ENCODE results near the gene NTHL1. TPM values are rescaled to one million over a fixed set of nuclear protein-coding genes. Genes with fewer than 3 reads are reported as not detected.

NTHL1 gene
- polyA plus RNA-seq, 3 donors = 9.2 to 22.4 (median 9.6) TPM

GRCh38 chr16:2038382-2039231 lies 9.0 kb downstream of the NTHL1 start:
- Histone ChIP-seq H3K4me2 (replicated peaks; ENCODE audit: extremely low read depth, low read length, poor library complexity, severe bottlenecking) (no peak overlapping the region), H3K27me3 (ENCODE audit: control insufficient read depth in 2 of 2, insufficient read depth in 2 of 2, low read length in 2 of 2) (no peaks in the 10 kb centered on the region), H3K27ac (ENCODE audit: low read depth in 1 of 2, low read length in 2 of 2) (no peak overlapping the region), H4K20me1 (ENCODE audit: insufficient read depth, low read length) (no peaks in the 10 kb centered on the region), H3K36me3 (replicated peaks in 1 of 2; ENCODE audit: control insufficient read depth in 1 of 2, insufficient read depth in 2 of 2, low read length in 2 of 2) (no peaks in the 10 kb centered on the region), H3K9me3 (replicated peaks in 1 of 2; ENCODE audit: control insufficient read depth in 1 of 2, insufficient read depth in 1 of 2, low read length in 2 of 2) (no peaks in the 10 kb centered on the region), H3K79me2 (ENCODE audit: insufficient read depth, low read length) (no peaks in the 10 kb centered on the region), H2AFZ (ENCODE audit: insufficient read depth, low read depth, low read length, poor library complexity, severe bottlenecking) (no peak overlapping the region), H3K4me1 (ENCODE audit: control insufficient read depth in 1 of 2, insufficient read depth in 2 of 2, low read length in 2 of 2) (peaks cover 6 to 10% of the 10 kb centered on the region in 2 donors), H3K4me3 (replicated peaks in 1 of 3; ENCODE audit: low read depth in 2 of 3, low read length in 3 of 3) (no peak overlapping the region), H3K9ac (ENCODE audit: insufficient read depth, low read length, poor library complexity, severe bottlenecking) (no peak overlapping the region)
- TF ChIP-seq CTCF (IDR thresholded peaks at IDR 0.05) = no peak
- Mint-ChIP-seq H3K36me3 (peaks cover 3 to 4% of the 10 kb centered on the region in 2 donors), H3K27me3 (ENCODE audit: low read depth in 3 of 3) (peaks cover 0 to 8% (median 5%) of the 10 kb centered on the region in 3 donors), H3K9me3 (no peaks in the 10 kb centered on the region), H3K4me1 (peaks cover 6% of the 10 kb centered on the region), H3K4me3 (no peak overlapping the region), H3K27ac (no peak overlapping the region)
- 90% methylated on average over 32 of the region's 41 CpGs for WGBS (ENCODE audit: insufficient coverage)
- DNase-seq = no peak
- intact Hi-C loops (cut with micrococcal nuclease) = no loop called here

GRCh38 chr16:2037647-2038381 lies 9.8 kb downstream of the NTHL1 start:
- H3K4me1 ChIP-seq (ENCODE audit: control insufficient read depth in 1 of 2, insufficient read depth in 2 of 2, low read length in 2 of 2) = peaks cover 13 to 14% of the 10 kb centered on the region in 2 donors
- intact Hi-C loops (cut with micrococcal nuclease) = no loop called here
- H4K20me1 ChIP-seq (ENCODE audit: insufficient read depth, low read length) = no peaks in the 10 kb centered on the region
- Mint-ChIP-seq H3K4me1 (peaks cover 9% of the 10 kb centered on the region), H3K4me3 (no peak overlapping the region), H3K27ac (peak overlapping the region in 1 of 7 donors; percentile 26), H3K9me3 (no peaks in the 10 kb centered on the region), H3K36me3 (no peaks in the 10 kb centered on the region), H3K27me3 (ENCODE audit: low read depth in 3 of 3) (peaks cover 0 to 14% (median 5%) of the 10 kb centered on the region in 3 donors)
- H3K27me3 ChIP-seq (ENCODE audit: control insufficient read depth in 2 of 2, insufficient read depth in 2 of 2, low read length in 2 of 2) = peaks cover 0 to 1% of the 10 kb centered on the region in 2 donors
- no peak overlapping the region for H3K4me2 ChIP-seq (replicated peaks; ENCODE audit: extremely low read depth, low read length, poor library complexity, severe bottlenecking)
- H3K9ac ChIP-seq (ENCODE audit: insufficient read depth, low read length, poor library complexity, severe bottlenecking) = no peak overlapping the region
- no peaks in the 10 kb centered on the region for H3K36me3 ChIP-seq (replicated peaks in 1 of 2; ENCODE audit: control insufficient read depth in 1 of 2, insufficient read depth in 2 of 2, low read length in 2 of 2)
- no peaks in the 10 kb centered on the region for H3K9me3 ChIP-seq (replicated peaks in 1 of 2; ENCODE audit: control insufficient read depth in 1 of 2, insufficient read depth in 1 of 2, low read length in 2 of 2)
- H2AFZ ChIP-seq (ENCODE audit: insufficient read depth, low read depth, low read length, poor library complexity, severe bottlenecking) = no peak overlapping the region
- WGBS (ENCODE audit: insufficient coverage) = 81% methylated on average over 17 of the region's 29 CpGs
- no peak for TF ChIP-seq CTCF (IDR thresholded peaks at IDR 0.05)
- no peaks in the 10 kb centered on the region for H3K79me2 ChIP-seq (ENCODE audit: insufficient read depth, low read length)
- no peak for DNase-seq
- no peak overlapping the region for H3K27ac ChIP-seq (ENCODE audit: low read depth in 1 of 2, low read length in 2 of 2)
- no peak overlapping the region for H3K4me3 ChIP-seq (replicated peaks in 1 of 3; ENCODE audit: low read depth in 2 of 3, low read length in 3 of 3)
